Heart left ventricle (tissue), 16 donors: ENCODE measurements around the gene NLRP14. TPM values are rescaled to one million over a fixed set of nuclear protein-coding genes. Genes with fewer than 3 reads are reported as not detected.

Experiments used
- ATAC-seq, 4 donors: fragments of 200-7000 bp; cut with Tn5 transposase; one replicate each; pipeline ENCODE4 v1.9.1; 2020 to 2022; ENCODE audit warnings: moderate library complexity in 4 of 4, mild to moderate bottlenecking in 3 of 4, moderate number of reproducible peaks in 1 of 4
- DNase-seq, 5 donors: peaks; one replicate each; pipeline ENCODE4 v3.0.0-alpha.2; 2020
- H3K27ac ChIP-seq, 12 donors: fragments of 200-600 bp; sonication (generic) in 4 of 12; one replicate each; pipeline versions ENCODE4 v1.5.0 to v1.8.0; 2016 to 2022; ENCODE audit warnings: mild to moderate bottlenecking in 2 of 12
- H3K27me3 ChIP-seq, 9 donors: fragments of 200-600 bp; sonication (generic) in 2 of 9; one replicate each; pipeline versions ENCODE4 v1.5.1 to v1.8.0; 2016 to 2022; ENCODE audit warnings: mild to moderate bottlenecking in 3 of 9
- H3K36me3 ChIP-seq, 9 donors: fragments of 200-600 bp; sonication (generic) in 2 of 9; one replicate each; pipeline versions ENCODE4 v1.5.0 to v1.8.0; 2018 to 2022; ENCODE audit warnings: mild to moderate bottlenecking in 2 of 9
- H3K4me1 ChIP-seq, 12 donors: fragments of 200-600 bp; sonication (generic) in 4 of 12; one replicate each; pipeline versions ENCODE4 v1.5.0 to v1.8.0; 2016 to 2022; ENCODE audit warnings: mild to moderate bottlenecking in 3 of 12
- H3K4me3 ChIP-seq, 12 donors: fragments of 200-600 bp; sonication (generic) in 4 of 12; one replicate each; pipeline versions ENCODE4 v1.5.0 to v1.8.0; 2017 to 2022; ENCODE audit warnings: mild to moderate bottlenecking in 9 of 12, moderate library complexity in 4 of 12
- H3K9me3 ChIP-seq, 12 donors: fragments of 200-600 bp; sonication (generic) in 4 of 12; one replicate each; pipeline versions ENCODE4 v1.5.0 to v1.8.0; 2016 to 2022; ENCODE audit warnings: mild to moderate bottlenecking in 1 of 12
- CTCF ChIP-seq, 12 donors: fragments of 200-600 bp; sonication (generic) in 4 of 12; IDR thresholded peaks; one replicate each; pipeline versions ENCODE4 v1.5.0 to v1.8.0; 2018 to 2022; ENCODE audit warnings: antibody characterized with exemption in 12 of 12, mild to moderate bottlenecking in 5 of 12
- POLR2A ChIP-seq, 2 donors: fragments of 450-650 bp; IDR thresholded peaks; one replicate each; pipeline ENCODE4 v1.6.1; 2017; ENCODE audit warnings: antibody characterized with exemption in 2 of 2, mild to moderate bottlenecking in 2 of 2, moderate library complexity in 2 of 2
- WGBS, 4 donors: extraction: QIAGEN DNeasy Blood & Tissue Kit in 2 of 4; methylation state at CpG; one replicate each; pipeline versions ENCODE4 v1.1.5 to v1.1.7; 2013 to 2018; 5-methylcytosine and 5-hydroxymethylcytosine counted together
- intact Hi-C, 10 donors: fragments of 100-400 bp; cut with DNase I; formaldehyde crosslinking; loops; one replicate each; pipeline versions ENCODE4 v1.11.1 to v1.14.2; 2022
- polyA plus RNA-seq, 2 donors: library from polyadenylated mRNA; stranded (reverse); fragments of 200-250 nt; gene quantifications; one replicate each; pipeline ENCODE4 v1.2.3, GENCODE V29; 2013
- total RNA-seq, 9 donors: library from RNA; depleted of rRNA in 2 of 9; stranded (reverse); fragments of >200 nt in 2 of 9; fragmentation: NEBNext Ultra II Directional in 3 of 9; extraction: Animal tissue kit (Norgen Biotek cat#: 25700) in 3 of 9; gene quantifications; one replicate each; pipeline versions ENCODE4 v1.1.0 to v1.2.4, GENCODE V29; 2016 to 2023
- donor health status: ischemic (EF 13 %, LVEDD 7.1; RV severe dilation, severe dysfunction).
- donor health status: healthy with polysubstance abuse.
- donor health status: DM: no; HTN: yes; CAD: no.
- donor health status: DM: no; HTN: no; CAD: no.
- donor health status: ischemic (EF 25% LVEDD 6.9; RV normal size, moderate dysfunction).
- donor health status: ischemic (EF 25% LVEDD 5.7; RV mildly dilated, moderate dysfunction).
- donor health status: healthy.
- donor health status: DM: yes; HTN: yes; CAD: no.
- donor health status: ischemic (EF 35%, LVEDD 5.7; RV mildly dilated, moderate dysfunction).
- donor health status: nonischemic (EF 11% LVEDD 7.7; RV severe dilation, severe dysfunction).
- donor health status: DM: yes; HTN: yes; CAD: no.
- donor health status: PGD.
- donor health status: ischemic (EF 29% LVEDD 5.4; RV normal size, mild dysfunction).
- donor health status: nonischemic (EF 23%, LVEDD 6.1; RV moderate dilation, normal function).

NLRP14 gene
- total and polyA plus RNA-seq, 11 donors = not detected

DNA sequence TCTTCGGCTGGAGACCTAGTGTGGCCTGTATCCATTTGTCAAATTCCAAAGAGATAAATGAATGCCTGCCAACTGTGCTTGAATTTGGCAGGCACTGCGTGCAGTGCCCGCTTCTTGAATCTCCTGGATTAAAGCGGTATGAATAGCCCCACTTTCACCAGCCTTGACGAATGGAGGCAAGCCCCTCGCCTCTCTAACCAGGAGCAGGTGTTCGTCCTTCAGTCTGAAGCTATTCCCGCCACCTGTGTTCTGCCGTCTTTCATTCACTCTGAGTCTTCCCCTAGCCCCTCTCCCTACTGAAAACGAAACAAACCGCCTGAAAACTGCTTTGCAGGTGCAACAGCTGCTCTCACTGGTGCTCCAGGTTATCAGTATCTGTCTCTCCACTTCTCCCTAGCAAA, 11.2 kb downstream of the NLRP14 start:
- 75 to 79% (median 77%) methylated on average over 11 of the region's 11 CpGs for WGBS, 4 donors
- no peak overlapping the region for H3K27ac ChIP-seq
- no peak overlapping the region for H3K4me3 ChIP-seq
- DNase-seq (no peak), ATAC-seq (no peak)
- no peaks in the 10 kb centered on the region for H3K9me3 ChIP-seq
- intact Hi-C loops = no loop called here
- TF ChIP-seq POLR2A (IDR thresholded peaks at IDR 0.05) (no peak), CTCF (IDR thresholded peaks at IDR 0.05) (no peak)
- H3K4me1 ChIP-seq = no peaks in the 10 kb centered on the region
- H3K36me3 ChIP-seq = no peaks in the 10 kb centered on the region
- H3K27me3 ChIP-seq = peaks cover 0 to 8% (median 0%) of the 10 kb centered on the region in 9 donors

- H3K36me3 ChIP-seq = no peaks in the 10 kb centered on the region
- no peak for TF ChIP-seq POLR2A (IDR thresholded peaks at IDR 0.05)
- no peak for TF ChIP-seq CTCF (IDR thresholded peaks at IDR 0.05)
- no peak overlapping the region for H3K27ac ChIP-seq
- H3K9me3 ChIP-seq = no peaks in the 10 kb centered on the region
- WGBS, 4 donors = 0 to 41% (median 19%) methylated on average over 1 of the region's 1 CpG
- peaks cover 0 to 8% (median 0%) of the 10 kb centered on the region in 9 donors for H3K27me3 ChIP-seq
- DNase-seq (no peak), ATAC-seq (no peak)
- no peak overlapping the region for H3K4me3 ChIP-seq
- intact Hi-C loops = no loop called here
- H3K4me1 ChIP-seq = no peaks in the 10 kb centered on the region
These were observed 12.4 kb downstream of the NLRP14 start for GRCh38 chr11:7032692-7033091.

- no peak for ATAC-seq
- TF ChIP-seq CTCF (IDR thresholded peaks at IDR 0.05) (no peak), POLR2A (IDR thresholded peaks at IDR 0.05) (no peak)
These were observed 13.7 kb downstream of the NLRP14 start for GRCh38 chr11:7034019-7034418.

DNA sequence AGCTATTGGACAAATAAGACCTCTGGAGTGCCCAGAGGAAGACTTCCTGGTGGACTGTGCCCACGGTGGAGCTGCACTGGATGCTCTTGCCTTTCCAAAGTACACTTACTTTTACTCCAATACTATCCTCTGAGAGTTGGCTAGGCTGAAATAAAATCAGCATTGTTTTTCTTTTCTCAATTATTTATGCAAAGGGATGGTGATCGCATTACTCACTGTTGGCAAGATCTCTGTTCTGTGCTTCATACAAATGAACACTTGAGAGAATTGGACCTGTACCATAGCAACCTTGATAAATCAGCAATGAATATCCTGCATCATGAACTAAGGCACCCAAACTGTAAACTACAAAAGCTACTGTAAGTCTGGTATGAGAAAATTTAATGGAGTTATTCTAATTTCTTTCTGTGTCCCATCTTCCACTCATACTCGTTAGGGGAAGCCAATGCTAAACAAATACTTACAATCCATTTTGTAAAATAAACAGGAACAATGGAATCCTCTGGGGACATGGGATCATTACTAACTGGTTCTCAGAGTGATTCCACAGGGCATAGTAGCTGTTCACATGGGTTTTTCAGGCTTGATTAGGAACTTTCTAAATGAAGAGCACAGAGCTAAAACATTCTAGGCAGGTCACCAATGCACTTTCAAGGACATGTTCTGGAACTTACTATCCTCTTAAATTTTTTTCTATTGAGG, 26.3 kb downstream of the NLRP14 start:
- 40 to 50% (median 44%) methylated on average over 3 of the region's 3 CpGs for WGBS, 4 donors
- intact Hi-C loops = no loop called here
- Histone ChIP-seq H3K4me3 (no peak overlapping the region), H3K9me3 (no peaks in the 10 kb centered on the region), H3K4me1 (peaks cover 0 to 3% (median 0%) of the 10 kb centered on the region in 12 donors), H3K27me3 (no peaks in the 10 kb centered on the region), H3K36me3 (no peaks in the 10 kb centered on the region), H3K27ac (no peak overlapping the region)
- peak in 1 of 4 donors; percentile 13 for ATAC-seq
- TF ChIP-seq CTCF (IDR thresholded peaks at IDR 0.05) = no peak
- TF ChIP-seq POLR2A (IDR thresholded peaks at IDR 0.05) = no peak
- no peak for DNase-seq

More at GRCh38 chr11:7034019-7034418, 13.7 kb downstream of the NLRP14 start:
- 66 to 77% (median 74%) methylated on average over 6 of the region's 6 CpGs for WGBS, 4 donors
- peaks cover 0 to 8% (median 0%) of the 10 kb centered on the region in 9 donors for H3K27me3 ChIP-seq
- no peaks in the 10 kb centered on the region for H3K36me3 ChIP-seq
- intact Hi-C loops = no loop called here
- no peak for DNase-seq
- H3K9me3 ChIP-seq = no peaks in the 10 kb centered on the region
- no peak overlapping the region for H3K27ac ChIP-seq
- H3K4me1 ChIP-seq = no peaks in the 10 kb centered on the region
- H3K4me3 ChIP-seq = no peak overlapping the region
